AG08396 (cell line): Measurements from ENCODE around the gene JADE3.
A peak's percentile ranks its signal among the peaks of the same experiment; 100 is the strongest.

Source experiments
- DNase-seq: peaks from one replicate; pipeline ENCODE4 v3.0.0; 2012; ENCODE audit warnings: low spot score, mixed read lengths

JADE3 gene

GRCh38 chrX:47026198-47026597, 114.0 kb downstream of the JADE3 start:
- no peak for DNase-seq

- peak; percentile 37 for DNase-seq
These were observed 118.1 kb downstream of the JADE3 start for GRCh38 chrX:47030339-47030738.

- DNase-seq, result no peak
These were observed 135.8 kb downstream of the JADE3 start for GRCh38 chrX:47047989-47048388.

GRCh38 chrX:47059142-47059874, 147.1 kb downstream of the JADE3 start:
- no peak for DNase-seq

- no peak for DNase-seq
These were observed 148.5 kb downstream of the JADE3 start for GRCh38 chrX:47060708-47061107.

GRCh38 chrX:47061238-47061919, 149.2 kb downstream of the JADE3 start:
- no peak for DNase-seq

DNA sequence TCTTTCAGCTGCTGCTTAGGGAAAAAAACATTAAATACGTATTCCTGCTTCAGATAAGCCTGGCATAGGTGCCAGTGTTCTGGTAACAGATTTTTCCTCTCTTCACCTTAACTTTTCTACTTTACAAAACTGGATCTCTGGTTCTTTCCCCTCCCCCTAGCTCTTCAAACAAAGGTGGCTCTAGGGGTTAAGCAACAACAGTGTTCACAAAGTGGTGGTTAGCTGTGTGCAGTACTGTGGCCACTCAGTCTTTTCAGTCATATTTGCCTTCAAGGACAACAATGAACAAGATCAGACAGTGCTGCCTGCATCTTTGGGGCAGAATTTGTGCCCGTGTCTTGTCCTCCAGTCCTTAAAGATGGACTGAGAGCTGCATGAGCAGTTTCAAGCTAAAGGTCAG, 151.0 kb downstream of the JADE3 start:
- DNase-seq, result no peak

- DNase-seq, result no peak
These were observed 156.0 kb downstream of the JADE3 start for GRCh38 chrX:47068214-47068613.

DNA sequence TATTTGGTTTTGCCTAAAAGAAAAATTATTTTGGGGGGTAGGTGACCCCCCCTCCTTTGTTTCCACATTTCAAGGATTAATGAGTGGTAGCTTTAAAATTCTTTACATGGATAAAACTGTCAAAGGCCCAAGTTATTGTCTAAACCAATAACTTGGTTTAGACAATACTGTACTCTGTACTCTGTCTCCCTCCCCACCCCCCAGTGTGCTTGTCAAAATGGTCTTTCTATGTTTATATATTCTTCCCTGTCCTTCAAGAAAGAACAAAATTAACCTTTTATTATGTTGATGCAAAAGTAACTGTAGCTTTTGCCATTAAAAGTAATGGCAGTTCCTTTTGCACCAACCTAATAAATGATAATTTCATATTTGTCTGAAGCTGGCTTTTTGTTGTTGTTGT, 156.5 kb downstream of the JADE3 start:
- no peak for DNase-seq

- DNase-seq, result peak; percentile 24
These were observed 166.2 kb downstream of the JADE3 start, which contains the start of gene RGN for GRCh38 chrX:47078129-47079043. Gene RGN (plus strand): TSS chrX:47078443. CDS start chrX:47081145, 2,702 bp downstream.

GRCh38 chrX:47080215-47080914, 168.1 kb downstream of the JADE3 start:
- no peak for DNase-seq

GRCh38 chrX:47080915-47081236, 168.7 kb downstream of the JADE3 start:
- DNase-seq, result no peak

GRCh38 chrX:47091149-47091775, 179.0 kb downstream of the JADE3 start:
- no peak for DNase-seq

- DNase-seq, result peak; percentile 30
These were observed 181.0 kb downstream of the JADE3 start for GRCh38 chrX:47093248-47093647.

GRCh38 chrX:47093860-47094259, 181.6 kb downstream of the JADE3 start:
- DNase-seq, result no peak

- DNase-seq, result no peak
These were observed 184.8 kb downstream of the JADE3 start for GRCh38 chrX:47097018-47097417.

GRCh38 chrX:47098338-47099094, 186.3 kb downstream of the JADE3 start:
- DNase-seq, result no peak

DNA sequence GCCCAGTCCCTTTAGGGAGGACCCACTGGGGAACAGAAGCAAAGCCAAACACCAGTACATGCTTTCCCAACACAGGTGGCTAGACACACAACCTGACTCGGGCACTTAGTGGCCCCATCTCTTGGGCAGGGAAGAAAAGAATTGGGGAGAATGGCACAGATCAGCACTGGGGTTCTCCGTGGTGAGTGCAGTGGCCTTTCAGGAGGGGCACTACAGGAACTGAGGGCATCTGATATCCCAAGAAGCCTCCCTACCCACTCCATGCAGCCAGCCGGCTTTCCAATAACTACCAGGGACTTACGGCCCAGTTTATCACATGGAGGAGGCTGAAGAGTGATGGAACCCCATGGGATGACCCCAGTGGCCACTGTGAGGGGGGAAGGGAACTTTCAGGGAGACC, 189.0 kb downstream of the JADE3 start:
- DNase-seq, result no peak
